A673 (cell line): ENCODE data around the gene ZFP62. TPM values are rescaled to one million over a fixed set of nuclear protein-coding genes. Genes with fewer than 3 reads are reported as not detected.

Experiments
- BruUV-seq: library from RNA; stranded (reverse); fragments of 400-500 nt; replicated peaks from 2 replicates; lab custom pipeline; 2021; lab: Mats Ljungman, UMichigan
- CTCF ChIA-PET: fragments of 300-600 bp; sonication (Branson Sonifier 250); formaldehyde crosslinking; loops from one replicate; lab custom pipeline; 2022; ENCODE audit warnings: antibody characterized with exemption; lab: Charles Lee
- POLR2A ChIA-PET: fragments of 300-600 bp; sonication (Branson Sonifier 250); formaldehyde crosslinking; loops from one replicate; lab custom pipeline; 2022; ENCODE audit warnings: antibody characterized with exemption; ENCODE audit not compliant: low non-redundant PET; lab: Charles Lee
- DNase-seq: peaks from one replicate; pipeline ENCODE4 v3.0.0-alpha.2; 2015; ENCODE audit warnings: low spot score
- H3K27ac ChIP-seq: fragments of 200-600 bp; sonication (generic); 2 replicates; pipeline ENCODE4 v1.5.1; 2016; ENCODE audit warnings: mixed run types, low read depth, mild to moderate bottlenecking, mixed read lengths, antibody characterized with exemption, low read length; ENCODE audit not compliant: poor library complexity, severe bottlenecking
- H3K27me3 ChIP-seq: fragments of 200-600 bp; sonication (generic); replicated peaks from 2 replicates; pipeline ENCODE4 v1.6.1; 2017; ENCODE audit warnings: mixed run types, low read depth, mild to moderate bottlenecking, mixed read lengths, antibody characterized with exemption, low read length; ENCODE audit not compliant: insufficient read depth, poor library complexity
- H3K36me3 ChIP-seq: fragments of 200-600 bp; sonication (generic); 2 replicates; pipeline ENCODE4 v1.6.1; 2016; ENCODE audit warnings: mixed run types, mild to moderate bottlenecking, mixed read lengths, antibody characterized with exemption, low read length; ENCODE audit not compliant: insufficient read depth, poor library complexity, severe bottlenecking
- H3K4me1 ChIP-seq: fragments of 200-600 bp; sonication (generic); 2 replicates; pipeline ENCODE4 v1.6.1; 2017; ENCODE audit warnings: mixed run types, mild to moderate bottlenecking, mixed read lengths, antibody characterized with exemption, low read length; ENCODE audit not compliant: insufficient read depth, poor library complexity, severe bottlenecking
- H3K4me3 ChIP-seq: fragments of 200-600 bp; sonication (generic); 2 replicates; pipeline ENCODE4 v1.5.1; 2016; ENCODE audit warnings: low read depth, mixed run types, mild to moderate bottlenecking, mixed read lengths, low read length; ENCODE audit not compliant: poor library complexity, severe bottlenecking
- H3K9me3 ChIP-seq: fragments of 200-600 bp; sonication (generic); 2 replicates; pipeline ENCODE4 v1.6.1; 2016; ENCODE audit warnings: mixed run types, low read depth, mild to moderate bottlenecking, mixed read lengths, antibody characterized with exemption, low read length; ENCODE audit not compliant: poor library complexity, severe bottlenecking
- EZH2 ChIP-seq: fragments of 200-600 bp; sonication (generic); IDR thresholded peaks from 2 replicates; pipeline ENCODE4 v1.6.1; 2017; ENCODE audit warnings: borderline replicate concordance, low read depth, mild to moderate bottlenecking, mixed read lengths, antibody characterized with exemption, low read length; ENCODE audit not compliant: poor library complexity, severe bottlenecking
- intact Hi-C: fragments of 100-400 bp; cut with micrococcal nuclease; formaldehyde crosslinking; loops from one replicate; pipeline ENCODE4 v1.10.0; 2022; ENCODE audit not compliant: unreplicated experiment
- total RNA-seq: library from RNA; stranded (reverse); gene quantifications from 2 replicates; pipeline ENCODE4 v1.2.3, GENCODE V29; 2021
- TF ChIP-seq, protein P1 (sequence below): fragments of 300-800, 200-600 bp; sonication (generic); conservative IDR thresholded peaks from 2 replicates; pipeline ENCODE4 v1.5.1; 2017; ENCODE audit warnings: low read depth, mild to moderate bottlenecking, antibody characterized with exemption, low read length, moderate library complexity, mixed read lengths

The ZFP62 gene
- total RNA-seq, 1 experiment from 2014 or later: 28.7 TPM

GRCh38 chr5:180866985-180867384 is 5.9 kb upstream of the ZFP62 start:
- no peak for DNase-seq
- Histone ChIP-seq H3K9me3 (no peaks in the 10 kb centered on the region), H3K4me3 (no peak overlapping the region), H3K36me3 (no peaks in the 10 kb centered on the region), H3K27me3 (no peaks in the 10 kb centered on the region), H3K27ac (no peak overlapping the region), H3K4me1 (peaks cover 2% of the 10 kb centered on the region)
- intact Hi-C loops: loop anchor here (10.0 kb wide), 1 partner anchor 288 kb away; no protein-coding TSS in a partner anchor
- ChIA-PET CTCF (no interaction called here), POLR2A (no interaction called here)
- BruUV-seq: no TSS peak
- no peak for TF ChIP-seq EZH2
- TF ChIP-seq, protein P1, sequence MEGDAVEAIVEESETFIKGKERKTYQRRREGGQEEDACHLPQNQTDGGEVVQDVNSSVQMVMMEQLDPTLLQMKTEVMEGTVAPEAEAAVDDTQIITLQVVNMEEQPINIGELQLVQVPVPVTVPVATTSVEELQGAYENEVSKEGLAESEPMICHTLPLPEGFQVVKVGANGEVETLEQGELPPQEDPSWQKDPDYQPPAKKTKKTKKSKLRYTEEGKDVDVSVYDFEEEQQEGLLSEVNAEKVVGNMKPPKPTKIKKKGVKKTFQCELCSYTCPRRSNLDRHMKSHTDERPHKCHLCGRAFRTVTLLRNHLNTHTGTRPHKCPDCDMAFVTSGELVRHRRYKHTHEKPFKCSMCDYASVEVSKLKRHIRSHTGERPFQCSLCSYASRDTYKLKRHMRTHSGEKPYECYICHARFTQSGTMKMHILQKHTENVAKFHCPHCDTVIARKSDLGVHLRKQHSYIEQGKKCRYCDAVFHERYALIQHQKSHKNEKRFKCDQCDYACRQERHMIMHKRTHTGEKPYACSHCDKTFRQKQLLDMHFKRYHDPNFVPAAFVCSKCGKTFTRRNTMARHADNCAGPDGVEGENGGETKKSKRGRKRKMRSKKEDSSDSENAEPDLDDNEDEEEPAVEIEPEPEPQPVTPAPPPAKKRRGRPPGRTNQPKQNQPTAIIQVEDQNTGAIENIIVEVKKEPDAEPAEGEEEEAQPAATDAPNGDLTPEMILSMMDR: no peak

GRCh38 chr5:180865981-180866695 is 5.1 kb upstream of the ZFP62 start:
- Histone ChIP-seq H3K4me3 (no peak overlapping the region), H3K9me3 (no peaks in the 10 kb centered on the region), H3K4me1 (peaks cover 5% of the 10 kb centered on the region), H3K27me3 (no peaks in the 10 kb centered on the region), H3K36me3 (no peaks in the 10 kb centered on the region), H3K27ac (no peak overlapping the region)
- ChIA-PET POLR2A (no interaction called here), CTCF (no interaction called here)
- intact Hi-C loops: loop anchor here (10.0 kb wide), 1 partner anchor 289 kb away; no protein-coding TSS in a partner anchor
- TF ChIP-seq, protein P1: no peak
- TF ChIP-seq EZH2: no peak
- no peak for DNase-seq
- BruUV-seq: no TSS peak

DNA sequence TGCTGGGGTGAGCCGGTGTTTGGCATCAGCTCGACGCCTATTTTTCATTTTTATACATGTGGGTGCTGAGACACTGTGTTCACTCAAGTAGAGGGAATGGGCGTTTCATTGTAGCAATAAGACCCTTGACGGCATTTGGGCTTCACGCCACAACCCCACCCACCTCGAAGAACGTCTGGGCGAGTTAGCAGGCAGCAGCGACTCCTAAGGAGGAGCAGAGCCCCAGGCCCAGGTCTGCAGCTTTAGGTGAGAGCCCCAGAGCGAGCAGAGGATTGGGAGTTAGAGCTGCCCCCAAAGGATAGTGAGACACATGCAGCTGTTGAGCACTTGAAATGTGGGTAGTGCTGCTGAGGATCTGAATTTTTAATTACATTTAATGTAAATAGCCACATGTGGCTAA is 1.6 kb upstream of the ZFP62 start:
- DNase-seq: no peak
- POLR2A ChIA-PET: no interaction called here
- CTCF ChIA-PET: no interaction called here
- Histone ChIP-seq H3K9me3 (no peaks in the 10 kb centered on the region), H3K36me3 (peaks cover 14% of the 10 kb centered on the region), H3K27me3 (no peaks in the 10 kb centered on the region), H3K4me1 (peaks cover 5% of the 10 kb centered on the region), H3K27ac (no peak overlapping the region), H3K4me3 (no peak overlapping the region)
- BruUV-seq: no TSS peak
- no peak for TF ChIP-seq EZH2
- TF ChIP-seq, protein P1: no peak
- intact Hi-C loops: loop anchor here (10.0 kb wide), 1 partner anchor 292 kb away; no protein-coding TSS in a partner anchor
